HCT116 (cell line): ENCODE data around the gene ALDH16A1. TPM values are rescaled to one million over a fixed set of nuclear protein-coding genes. Genes with fewer than 3 reads are reported as not detected.
A peak's percentile ranks its signal among the peaks of the same experiment; 100 is the strongest.

Source experiments
- ATAC-seq: fragments of 200-7000 bp; cut with Tn5 transposase; 2 replicates; pipeline ENCODE4 v1.9.1; 2020; ENCODE audit warnings: mild to moderate bottlenecking, moderate library complexity
- BruUV-seq: library from RNA; stranded (reverse); fragments of 400-500 nt; replicated peaks from 2 replicates; lab custom pipeline; 2021; lab: Mats Ljungman, UMichigan
- CTCF ChIA-PET: fragments of 300-600 bp; sonication (Branson Sonifier 250); formaldehyde crosslinking; loops from one replicate; lab custom pipeline; 2021; ENCODE audit warnings: antibody characterized with exemption; lab: Charles Lee
- POLR2A ChIA-PET: fragments of 300-600, 350-600 bp; sonication (Branson Sonifier 250); formaldehyde crosslinking; loops from one replicate; lab custom pipeline; 2021; ENCODE audit warnings: antibody characterized with exemption; lab: Charles Lee
- RAD21 ChIA-PET, 2 experiments: fragments of 300-600 bp; sonication (Branson Sonifier 250); formaldehyde crosslinking; loops; one replicate each; lab custom pipeline; 2023; ENCODE audit warnings: low total read pairs in 2 of 2; ENCODE audit not compliant: uncharacterized antibody in 2 of 2, unreplicated experiment in 2 of 2, low non-redundant PET in 1 of 2; lab: Charles Lee
- DNase-seq: peaks from one replicate; pipeline ENCODE4 v3.0.0-alpha.2; 2010; ENCODE audit warnings: low read depth, low spot score
- H2AFZ ChIP-seq: fragments of 200-600 bp; shearing (Covaris generic), sonication (generic); 2 replicates; pipeline ENCODE4 v1.6.1; 2017; ENCODE audit warnings: low read depth, mixed run types, mixed read lengths, antibody characterized with exemption, low read length; ENCODE audit not compliant: poor library complexity, severe bottlenecking
- H3K27ac ChIP-seq: 2 replicates; pipeline ENCODE4 v1.5.1; 2012; ENCODE audit warnings: low read depth, low read length
- H3K27me3 ChIP-seq: fragments of 200-600 bp; sonication (generic); 2 replicates; pipeline ENCODE4 v1.6.1; 2016; ENCODE audit warnings: mixed run types, low read length, mixed read lengths; ENCODE audit not compliant: insufficient read depth
- H3K36me3 ChIP-seq, 2 experiments: fragments of 200-500 bp in 1 of 2; fragments of 200-600 bp in 1 of 2; sonication (Bioruptor generic) in 1 of 2; sonication (generic) in 1 of 2; 2 replicates each; pipeline versions ENCODE4 v1.5.1 to v1.6.1; 2014 to 2016; ENCODE audit warnings: low read length in 2 of 2, inconsistent platforms in 1 of 2, mixed read lengths in 1 of 2, mixed run types in 1 of 2; ENCODE audit not compliant: insufficient read depth in 2 of 2, control insufficient read depth in 1 of 2
- H3K4me1 ChIP-seq, 2 experiments: fragments of 200-600 bp in 1 of 2; sonication (generic) in 1 of 2; 2 replicates each; pipeline versions ENCODE4 v1.5.1 to v1.6.1; 2012 to 2017; ENCODE audit warnings: low read length in 2 of 2, inconsistent platforms in 1 of 2, mild to moderate bottlenecking in 1 of 2, mixed read lengths in 1 of 2, mixed run types in 1 of 2, moderate library complexity in 1 of 2; ENCODE audit not compliant: insufficient read depth in 2 of 2, control insufficient read depth in 1 of 2
- H3K4me2 ChIP-seq: fragments of 200-600 bp; sonication (generic); 2 replicates; pipeline ENCODE4 v1.6.1; 2017; ENCODE audit warnings: mixed run types, low read length, mixed read lengths
- H3K4me3 ChIP-seq, 2 experiments: fragments of 200-600 bp in 1 of 2; sonication (generic) in 1 of 2; replicated peaks in 1 of 2; 2 replicates each; pipeline ENCODE4 v1.5.1; 2011 to 2016; ENCODE audit warnings: low read length in 2 of 2, control low read depth in 1 of 2, low read depth in 1 of 2, mild to moderate bottlenecking in 1 of 2, mixed read lengths in 1 of 2, mixed run types in 1 of 2
- H3K79me2 ChIP-seq: fragments of 200-600 bp; sonication (generic); 2 replicates; pipeline ENCODE4 v1.6.1; 2017; ENCODE audit warnings: mild to moderate bottlenecking, mixed run types, low read length, moderate library complexity, mixed read lengths; ENCODE audit not compliant: insufficient read depth
- H3K9ac ChIP-seq: fragments of 200-600 bp; sonication (generic); 2 replicates; pipeline ENCODE4 v1.6.1; 2016; ENCODE audit warnings: low read length, mixed read lengths
- H3K9me2 ChIP-seq: fragments of 200-600 bp; sonication (generic), shearing (Covaris generic); 2 replicates; pipeline ENCODE4 v1.6.1; 2017; ENCODE audit warnings: mixed run types, mild to moderate bottlenecking, moderate library complexity; ENCODE audit not compliant: insufficient read depth
- H3K9me3 ChIP-seq, 2 experiments: fragments of 200-500 bp in 1 of 2; fragments of 200-600 bp in 1 of 2; sonication (Bioruptor generic) in 1 of 2; sonication (generic) in 1 of 2; 2 replicates each; pipeline ENCODE4 v1.6.1; 2014 to 2017; ENCODE audit warnings: low read length in 2 of 2, mixed read lengths in 2 of 2, inconsistent platforms in 1 of 2, low read depth in 1 of 2, mild to moderate bottlenecking in 1 of 2, mixed run types in 1 of 2, moderate library complexity in 1 of 2; ENCODE audit not compliant: control insufficient read depth in 1 of 2, insufficient read depth in 1 of 2
- H4K20me1 ChIP-seq: fragments of 200-600 bp; sonication (generic), shearing (Covaris generic); 2 replicates; pipeline ENCODE4 v1.6.1; 2017; ENCODE audit warnings: mixed run types, mild to moderate bottlenecking, moderate library complexity; ENCODE audit not compliant: insufficient read depth
- EGR1 ChIP-seq: IDR thresholded peaks from 2 replicates; pipeline ENCODE4 v1.6.1; 2012; ENCODE audit warnings: low read depth
- ELF1 ChIP-seq: IDR thresholded peaks from 2 replicates; pipeline ENCODE4 v1.6.1; 2012; ENCODE audit warnings: low read depth, borderline replicate concordance
- EZH2phosphoT487 ChIP-seq: fragments of 200-600 bp; IDR thresholded peaks from 2 replicates; pipeline ENCODE4 v1.6.1; 2018; ENCODE audit warnings: antibody characterized with exemption, borderline replicate concordance
- FOSL1 ChIP-seq: IDR thresholded peaks from 2 replicates; pipeline ENCODE4 v1.6.1; 2012; ENCODE audit warnings: low read depth
- POLR2A ChIP-seq: IDR thresholded peaks from 2 replicates; pipeline ENCODE4 v1.7.0; 2011; ENCODE audit warnings: borderline replicate concordance; ENCODE audit not compliant: insufficient read depth, insufficient read length; ENCODE audit errors: extremely low read depth
- RAD21 ChIP-seq: IDR thresholded peaks from 2 replicates; pipeline ENCODE4 v1.6.1; 2012; ENCODE audit warnings: low read depth, mild to moderate bottlenecking
- SIN3A ChIP-seq: IDR thresholded peaks from 2 replicates; pipeline ENCODE4 v1.6.1; 2012; ENCODE audit warnings: low read depth
- SP1 ChIP-seq: IDR thresholded peaks from 2 replicates; pipeline ENCODE4 v1.6.1; 2012; ENCODE audit warnings: low read depth
- SRF ChIP-seq: IDR thresholded peaks from 2 replicates; pipeline ENCODE4 v1.6.1; 2012; ENCODE audit warnings: low read depth
- TCF7L2 ChIP-seq: IDR thresholded peaks from 2 replicates; pipeline ENCODE4 v1.7.0; 2011; ENCODE audit warnings: borderline replicate concordance, inconsistent platforms; ENCODE audit not compliant: insufficient read depth, insufficient read length; ENCODE audit errors: extremely low read depth
- YY1 ChIP-seq: IDR thresholded peaks from 2 replicates; pipeline ENCODE4 v1.6.1; 2011; ENCODE audit warnings: low read length, low read depth, moderate library complexity, mild to moderate bottlenecking; ENCODE audit not compliant: insufficient replicate concordance; ENCODE audit errors: extremely low read depth
- ZFX ChIP-seq: fragments of 450-650 bp; IDR thresholded peaks from 2 replicates; pipeline ENCODE4 v1.6.1; 2017
- intact Hi-C: fragments of 100-400 bp; cut with micrococcal nuclease; formaldehyde crosslinking; loops from 2 replicates; pipeline ENCODE4 v1.10.0; 2022
- total RNA-seq: library from RNA; stranded (reverse); gene quantifications from one replicate; pipeline ENCODE4 v1.2.1, GENCODE V29; 2021; ENCODE audit not compliant: unreplicated experiment
- TF ChIP-seq, protein P1 (sequence below): IDR thresholded peaks from 2 replicates; pipeline ENCODE4 v1.6.1; 2011; ENCODE audit warnings: mild to moderate bottlenecking, low read length, moderate library complexity; ENCODE audit not compliant: insufficient replicate concordance; ENCODE audit errors: extremely low read depth

ALDH16A1 gene
- total RNA-seq, 1 experiment from 2014 or later: 22.8 TPM

DNA sequence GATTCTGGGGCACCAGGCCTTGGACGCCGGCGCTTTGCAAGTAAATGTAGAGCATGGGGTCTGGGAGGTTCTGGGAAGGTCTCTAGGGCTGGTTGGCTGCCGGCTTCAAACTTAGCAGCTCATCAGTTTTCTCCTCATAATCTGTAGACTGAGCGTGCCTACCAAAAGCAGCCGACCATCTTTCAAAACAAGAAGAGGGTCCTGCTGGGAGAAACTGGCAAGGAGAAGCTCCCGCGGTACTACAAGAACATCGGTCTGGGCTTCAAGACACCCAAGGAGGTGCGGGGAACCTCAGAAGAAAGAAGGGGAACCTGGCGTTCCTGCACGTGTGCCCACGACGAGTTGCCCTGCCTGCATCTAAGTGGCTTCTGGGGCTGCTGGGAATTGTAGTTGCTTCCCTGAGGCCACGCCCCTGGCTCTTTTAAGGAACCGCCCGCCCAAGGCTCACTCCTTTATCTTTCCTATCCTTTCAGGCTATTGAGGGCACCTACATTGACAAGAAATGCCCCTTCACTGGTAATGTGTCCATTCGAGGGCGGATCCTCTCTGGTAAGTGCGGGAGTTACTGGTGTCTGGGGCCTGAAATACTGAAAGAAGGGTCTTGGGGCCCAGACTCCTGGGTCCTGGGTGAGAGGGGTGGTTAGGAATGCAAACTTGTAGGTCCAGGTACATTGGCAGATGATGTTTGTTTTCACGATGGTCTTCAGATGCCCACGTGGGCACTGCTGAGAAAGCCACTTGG, 44.2 kb downstream of the ALDH16A1 start (continued):
- TF ChIP-seq ZFX: no peak
- no peak for TF ChIP-seq SP1
- no peak for TF ChIP-seq SRF
- TF ChIP-seq SIN3A: peak; percentile 76
- peak; percentile 70 for TF ChIP-seq TCF7L2

DNA sequence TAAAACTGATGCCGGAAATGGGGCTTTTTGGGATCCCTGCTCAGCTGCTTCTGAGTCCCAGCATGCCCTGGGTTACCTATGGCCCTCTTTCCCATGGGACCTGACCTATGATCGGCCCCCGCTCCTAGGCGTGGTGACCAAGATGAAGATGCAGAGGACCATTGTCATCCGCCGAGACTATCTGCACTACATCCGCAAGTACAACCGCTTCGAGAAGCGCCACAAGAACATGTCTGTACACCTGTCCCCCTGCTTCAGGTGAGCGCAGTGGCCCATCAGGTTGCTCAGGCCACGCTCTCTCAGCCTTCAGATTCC, 44.7 kb downstream of the ALDH16A1 start:
- no TSS peak for BruUV-seq
- no peak for ATAC-seq
- H3K79me2 ChIP-seq: peaks cover 33% of the 10 kb centered on the region
- ChIA-PET POLR2A (no interaction called here), CTCF (no interaction called here), RAD21 (no interaction called here)
- peaks cover 13 to 28% of the 10 kb centered on the region in 2 experiments for H3K36me3 ChIP-seq
- H2AFZ ChIP-seq: no peak overlapping the region
- intact Hi-C loops: no loop called here
- peaks cover 14% of the 10 kb centered on the region; the same call in 1 of the 2 replicates for H4K20me1 ChIP-seq
- H3K4me1 ChIP-seq: peaks cover 13 to 57% of the 10 kb centered on the region in 2 experiments
- TF ChIP-seq SRF: no peak
- no peak for TF ChIP-seq EGR1
- TF ChIP-seq ZFX: no peak
- TF ChIP-seq EZH2phosphoT487: no peak
- no peak for TF ChIP-seq RAD21
- TF ChIP-seq FOSL1: no peak
- no peak for TF ChIP-seq ELF1
- TF ChIP-seq, protein P1, sequence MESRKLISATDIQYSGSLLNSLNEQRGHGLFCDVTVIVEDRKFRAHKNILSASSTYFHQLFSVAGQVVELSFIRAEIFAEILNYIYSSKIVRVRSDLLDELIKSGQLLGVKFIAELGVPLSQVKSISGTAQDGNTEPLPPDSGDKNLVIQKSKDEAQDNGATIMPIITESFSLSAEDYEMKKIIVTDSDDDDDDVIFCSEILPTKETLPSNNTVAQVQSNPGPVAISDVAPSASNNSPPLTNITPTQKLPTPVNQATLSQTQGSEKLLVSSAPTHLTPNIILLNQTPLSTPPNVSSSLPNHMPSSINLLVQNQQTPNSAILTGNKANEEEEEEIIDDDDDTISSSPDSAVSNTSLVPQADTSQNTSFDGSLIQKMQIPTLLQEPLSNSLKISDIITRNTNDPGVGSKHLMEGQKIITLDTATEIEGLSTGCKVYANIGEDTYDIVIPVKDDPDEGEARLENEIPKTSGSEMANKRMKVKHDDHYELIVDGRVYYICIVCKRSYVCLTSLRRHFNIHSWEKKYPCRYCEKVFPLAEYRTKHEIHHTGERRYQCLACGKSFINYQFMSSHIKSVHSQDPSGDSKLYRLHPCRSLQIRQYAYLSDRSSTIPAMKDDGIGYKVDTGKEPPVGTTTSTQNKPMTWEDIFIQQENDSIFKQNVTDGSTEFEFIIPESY: no peak
- TF ChIP-seq YY1: no peak
- TF ChIP-seq SP1: no peak
- TF ChIP-seq POLR2A: no peak
- TF ChIP-seq, all 23 proteins: peak for 0
- Histone ChIP-seq H3K4me3 (peak overlapping the region; percentile 90 to 96), H3K9ac (peak overlapping the region; percentile 99), H3K27me3 (no peaks in the 10 kb centered on the region), H3K9me3 (no peaks in the 10 kb centered on the region), H3K27ac (peak overlapping the region; percentile 86), H3K9me2 (no peaks in the 10 kb centered on the region), H3K4me2 (peak overlapping the region; percentile 85)
- DNase-seq: no peak
